Measurements from ENCODE around the gene GDPD4.

Gene GDPD4

DNA sequence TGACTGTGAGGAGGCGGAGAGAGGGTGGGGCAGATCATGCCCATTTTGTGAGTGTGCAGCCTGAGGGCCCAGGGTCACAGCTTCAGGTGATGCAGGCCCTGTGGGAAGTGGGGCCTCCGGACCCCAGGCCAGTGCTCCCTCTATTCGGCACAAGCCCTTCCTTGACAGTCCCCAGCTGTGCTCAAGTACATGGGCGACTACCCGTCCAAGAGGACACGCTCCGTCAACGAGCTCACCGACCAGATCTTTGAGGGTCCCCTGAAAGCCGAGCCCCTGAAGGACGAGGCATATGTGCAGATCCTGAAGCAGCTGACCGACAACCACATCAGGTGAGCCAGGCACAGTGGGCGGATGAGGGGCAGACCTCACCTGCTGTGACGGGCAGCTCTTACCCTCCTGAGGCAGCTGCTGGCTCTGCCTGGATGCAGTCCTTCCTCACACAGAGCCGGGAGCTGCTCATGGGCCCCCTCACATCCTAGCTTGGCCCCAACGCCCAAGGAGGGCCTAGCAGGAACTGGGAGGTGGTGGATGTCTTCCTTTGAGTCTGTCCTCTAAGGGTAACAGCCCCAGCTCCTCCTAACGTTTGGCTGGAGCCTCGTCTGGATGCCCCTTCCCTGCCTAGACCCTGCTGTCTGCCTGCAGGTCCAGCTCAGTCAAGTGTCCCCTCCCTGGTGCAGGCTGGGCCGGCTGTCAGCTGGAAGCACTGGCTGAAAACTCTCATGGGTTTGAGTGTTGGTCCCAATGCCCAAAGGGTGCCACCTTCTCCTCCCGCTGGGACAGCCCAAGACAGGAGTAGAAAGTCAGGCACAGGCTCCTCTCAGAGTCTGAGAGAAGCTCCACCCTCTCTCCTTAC lies 97.4 kb downstream of the GDPD4 start:
- no peak for DNase-seq

- DNase-seq = no peak
These were observed 98.3 kb downstream of the GDPD4 start for GRCh38 chr11:77202941-77203900.

DNA sequence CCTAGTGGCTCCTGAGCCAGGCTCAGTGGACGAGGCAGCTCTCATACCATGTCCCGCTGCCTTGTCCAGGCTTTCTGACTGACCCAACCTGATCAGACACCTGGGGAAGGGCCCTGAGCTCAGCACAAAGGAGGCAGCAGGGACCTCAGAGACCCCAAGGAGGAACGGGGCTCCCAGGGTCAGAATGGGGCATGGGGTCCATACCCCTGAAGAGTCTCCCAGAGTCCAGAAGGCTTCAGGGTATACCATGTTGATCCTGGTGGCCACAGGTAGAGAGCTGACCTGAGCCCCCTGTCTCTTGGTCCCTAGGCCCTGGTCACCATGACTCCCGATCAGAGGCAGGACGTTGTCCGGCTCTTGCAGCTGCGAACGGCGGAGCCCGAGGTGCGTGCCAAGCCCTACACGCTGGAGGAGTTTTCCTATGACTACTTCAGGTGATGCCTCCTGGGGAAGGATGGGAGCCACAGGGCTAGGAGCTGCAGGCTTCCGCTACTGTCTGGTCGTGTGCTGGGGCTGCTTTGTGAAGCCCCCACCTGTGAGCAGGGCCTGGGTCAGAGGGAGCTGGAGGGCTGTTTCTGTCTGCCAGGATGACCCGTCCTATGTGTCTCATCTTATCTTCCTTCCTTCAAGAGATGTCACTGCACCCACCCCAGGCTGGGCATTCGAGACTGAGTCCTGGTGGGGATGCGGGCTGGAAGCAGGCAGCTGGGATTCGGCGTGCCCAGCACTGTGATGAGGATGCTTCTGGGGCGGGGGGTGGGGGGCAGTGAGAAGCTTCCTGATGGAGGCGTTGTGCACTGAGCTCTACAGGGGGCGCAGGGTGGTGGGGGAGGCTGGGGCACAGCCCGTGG lies 99.3 kb downstream of the GDPD4 start:
- no peak for DNase-seq

GRCh38 chr11:77201370-77201769 lies 100.1 kb downstream of the GDPD4 start:
- no peak for DNase-seq

DNA sequence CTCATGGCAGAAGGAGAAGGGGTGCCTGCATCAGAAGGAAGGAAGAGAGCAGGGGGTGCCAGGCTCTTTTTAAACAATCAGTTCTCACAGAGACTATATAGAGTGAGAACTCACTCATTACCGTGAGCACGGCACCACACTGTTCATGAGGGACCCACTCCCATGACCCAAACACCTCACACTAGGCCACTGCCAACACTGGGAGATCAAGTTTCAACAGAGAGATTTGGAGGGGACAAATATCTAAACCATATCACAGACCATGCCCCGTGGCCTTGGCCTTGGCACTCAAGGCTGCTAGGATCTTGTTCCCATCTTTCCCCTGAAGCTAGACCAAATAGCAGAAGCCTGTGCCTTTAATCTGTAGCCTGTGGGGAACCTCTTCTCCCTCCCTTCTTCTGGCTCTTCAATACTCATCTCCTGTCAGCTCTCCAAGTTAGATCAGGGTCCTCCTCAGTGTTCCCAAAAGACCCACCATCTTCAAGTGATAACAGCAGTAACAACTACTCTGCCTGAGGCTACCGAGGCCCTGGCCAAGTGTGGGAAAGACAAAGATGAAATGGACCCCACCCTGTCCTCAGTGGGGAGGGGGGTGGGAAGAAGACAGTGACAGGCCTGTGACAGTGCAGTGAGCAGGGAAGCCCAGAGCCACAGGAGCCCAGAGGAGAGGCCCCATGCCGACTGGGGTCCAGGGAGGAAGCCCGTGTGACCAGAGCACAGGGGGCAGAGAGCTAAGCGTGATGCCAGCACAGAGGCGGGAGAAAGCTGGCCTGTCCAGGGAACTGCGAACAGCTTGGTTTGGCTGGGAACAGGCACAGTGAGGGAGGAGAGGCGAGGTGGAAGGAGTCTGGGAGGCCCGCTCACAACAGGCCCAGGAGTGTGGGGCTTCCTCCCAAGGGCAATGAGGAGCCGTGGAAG lies 100.9 kb downstream of the GDPD4 start:
- DNase-seq = no peak

- no peak for DNase-seq
These were observed 102.2 kb downstream of the GDPD4 start for GRCh38 chr11:77199137-77199745.

DNA sequence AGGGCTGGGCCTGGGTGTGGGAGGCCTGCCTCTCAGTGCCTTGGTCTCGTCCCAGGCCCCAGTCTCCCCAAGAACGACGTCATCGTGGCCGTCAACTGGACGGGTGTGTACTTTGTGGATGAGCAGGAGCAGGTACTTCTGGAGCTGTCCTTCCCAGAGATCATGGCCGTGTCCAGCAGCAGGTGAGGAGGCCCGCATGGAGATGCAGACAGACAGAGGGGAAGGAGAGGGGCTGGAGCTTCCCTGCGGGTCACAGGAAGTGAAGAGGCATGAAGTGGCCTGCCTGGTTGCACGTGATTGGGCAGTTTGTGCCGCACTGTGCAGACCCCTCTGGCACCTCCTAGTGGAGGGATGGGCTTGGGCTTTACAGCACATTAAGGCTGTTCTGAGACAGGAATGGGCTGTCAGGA lies 103.0 kb downstream of the GDPD4 start:
- no peak for DNase-seq

GRCh38 chr11:77197626-77198320 lies 103.7 kb downstream of the GDPD4 start:
- DNase-seq = no peak

GRCh38 chr11:77196961-77197360 lies 104.5 kb downstream of the GDPD4 start:
- no peak for DNase-seq

- DNase-seq = peak; percentile 1
These were observed 106.3 kb downstream of the GDPD4 start for GRCh38 chr11:77195071-77195755.

- no peak for DNase-seq
These were observed 107.3 kb downstream of the GDPD4 start for GRCh38 chr11:77193911-77194830.

DNA sequence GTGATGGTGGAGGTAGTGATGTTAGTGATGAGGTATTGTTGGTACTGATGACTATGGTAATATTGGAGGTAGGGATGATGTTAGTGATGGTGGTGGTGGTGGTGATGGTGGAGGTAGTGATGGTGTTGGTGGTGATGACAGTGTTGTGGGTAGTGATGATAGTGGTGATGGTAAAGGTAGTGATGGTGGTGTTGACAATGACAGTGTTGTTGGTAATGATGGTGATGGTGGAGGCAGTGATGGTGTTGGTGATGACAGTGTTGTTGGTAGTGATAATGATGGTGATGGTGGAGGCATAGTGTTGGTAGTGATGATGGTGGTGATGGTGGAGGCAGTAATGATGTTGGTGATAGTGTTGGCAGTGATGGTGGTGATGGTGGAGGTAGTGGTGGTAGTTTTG lies 108.3 kb downstream of the GDPD4 start:
- no peak for DNase-seq

- DNase-seq = no peak
These were observed 109.5 kb downstream of the GDPD4 start for GRCh38 chr11:77191823-77192495.

GRCh38 chr11:77191429-77191822 lies 110.1 kb downstream of the GDPD4 start:
- DNase-seq = no peak

- no peak for DNase-seq
These were observed 111.0 kb downstream of the GDPD4 start for GRCh38 chr11:77190331-77191075.

- DNase-seq = no peak
These were observed 111.8 kb downstream of the GDPD4 start for GRCh38 chr11:77189588-77190210.
